IMR-90 (cell line): Measurements from ENCODE around the gene SLC2A3.
"Not testable (repeated sequence)": the region's sequence is repeated elsewhere in the genome, so short reads cannot be mapped to it uniquely, and the experiment has no call there.

Experiments
- BHLHE40 ChIP-seq: fragments of 150-350 bp; IDR thresholded peaks from 2 replicates; pipeline ENCODE4 v1.6.1; 2016; ENCODE audit warnings: mild to moderate bottlenecking, low read depth, low read length
- CEBPB ChIP-seq: IDR thresholded peaks from 2 replicates; pipeline ENCODE4 v1.6.1; 2012; ENCODE audit warnings: low read depth, low read length, improper control_type of control experiment
- MAZ ChIP-seq: IDR thresholded peaks from 2 replicates; pipeline ENCODE4 v1.6.1; 2012; ENCODE audit warnings: low read depth, mild to moderate bottlenecking, low read length, improper control_type of control experiment, moderate library complexity, borderline replicate concordance
- POLR2A ChIP-seq: IDR thresholded peaks from 2 replicates; pipeline ENCODE4 v1.6.1; 2012; ENCODE audit warnings: mild to moderate bottlenecking, low read depth, low read length
- RAD21 ChIP-seq: IDR thresholded peaks from 2 replicates; pipeline ENCODE4 v1.6.1; 2012; ENCODE audit warnings: low read length, improper control_type of control experiment
- RCOR1 ChIP-seq: IDR thresholded peaks from 2 replicates; pipeline ENCODE4 v1.6.1; 2012; ENCODE audit warnings: mild to moderate bottlenecking, low read length, improper control_type of control experiment; ENCODE audit not compliant: insufficient replicate concordance
- RFX5 ChIP-seq: IDR thresholded peaks from 2 replicates; pipeline ENCODE4 v1.8.0; 2012; ENCODE audit warnings: low read depth, mild to moderate bottlenecking, low read length, moderate library complexity
- TF ChIP-seq, protein P1 (sequence below): conservative IDR thresholded peaks from 2 replicates; pipeline ENCODE4 v1.5.1; 2012; ENCODE audit warnings: mild to moderate bottlenecking, low read depth, low read length, improper control_type of control experiment
- TF ChIP-seq, protein P2 (sequence below): fragments of 150-350 bp; IDR thresholded peaks from 2 replicates; pipeline ENCODE4 v1.6.1; 2017; ENCODE audit warnings: mild to moderate bottlenecking, antibody characterized with exemption, low read length, low read depth
- TF ChIP-seq, protein P3 (sequence below): fragments of 150-350 bp; IDR thresholded peaks from 2 replicates; pipeline ENCODE4 v1.6.1; 2016; ENCODE audit warnings: low read depth, mild to moderate bottlenecking, low read length, moderate library complexity, borderline replicate concordance

DNA sequence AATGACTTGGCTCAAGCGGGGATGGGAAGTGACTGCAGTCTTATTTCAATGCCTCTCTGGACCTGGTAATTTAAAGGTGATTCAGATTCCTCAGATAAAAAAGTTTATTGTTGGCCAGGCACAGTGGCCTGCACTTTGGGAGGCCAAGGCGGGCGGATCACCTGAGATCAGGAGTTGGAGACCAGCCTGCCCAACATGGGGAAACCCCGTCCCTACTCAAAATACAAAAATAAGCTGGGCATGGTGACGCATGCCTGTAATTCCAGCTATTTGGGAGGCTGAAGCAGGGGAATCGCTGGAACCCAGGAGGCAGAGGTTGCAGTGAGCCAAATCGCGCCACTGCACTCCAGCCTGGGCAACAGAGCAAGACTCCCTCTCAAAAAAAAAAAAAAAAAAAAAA lies 8.8 kb upstream of the SLC2A3 start:
- TF ChIP-seq, protein P1, sequence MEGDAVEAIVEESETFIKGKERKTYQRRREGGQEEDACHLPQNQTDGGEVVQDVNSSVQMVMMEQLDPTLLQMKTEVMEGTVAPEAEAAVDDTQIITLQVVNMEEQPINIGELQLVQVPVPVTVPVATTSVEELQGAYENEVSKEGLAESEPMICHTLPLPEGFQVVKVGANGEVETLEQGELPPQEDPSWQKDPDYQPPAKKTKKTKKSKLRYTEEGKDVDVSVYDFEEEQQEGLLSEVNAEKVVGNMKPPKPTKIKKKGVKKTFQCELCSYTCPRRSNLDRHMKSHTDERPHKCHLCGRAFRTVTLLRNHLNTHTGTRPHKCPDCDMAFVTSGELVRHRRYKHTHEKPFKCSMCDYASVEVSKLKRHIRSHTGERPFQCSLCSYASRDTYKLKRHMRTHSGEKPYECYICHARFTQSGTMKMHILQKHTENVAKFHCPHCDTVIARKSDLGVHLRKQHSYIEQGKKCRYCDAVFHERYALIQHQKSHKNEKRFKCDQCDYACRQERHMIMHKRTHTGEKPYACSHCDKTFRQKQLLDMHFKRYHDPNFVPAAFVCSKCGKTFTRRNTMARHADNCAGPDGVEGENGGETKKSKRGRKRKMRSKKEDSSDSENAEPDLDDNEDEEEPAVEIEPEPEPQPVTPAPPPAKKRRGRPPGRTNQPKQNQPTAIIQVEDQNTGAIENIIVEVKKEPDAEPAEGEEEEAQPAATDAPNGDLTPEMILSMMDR, result not testable (repeated sequence)
- TF ChIP-seq, protein P2, sequence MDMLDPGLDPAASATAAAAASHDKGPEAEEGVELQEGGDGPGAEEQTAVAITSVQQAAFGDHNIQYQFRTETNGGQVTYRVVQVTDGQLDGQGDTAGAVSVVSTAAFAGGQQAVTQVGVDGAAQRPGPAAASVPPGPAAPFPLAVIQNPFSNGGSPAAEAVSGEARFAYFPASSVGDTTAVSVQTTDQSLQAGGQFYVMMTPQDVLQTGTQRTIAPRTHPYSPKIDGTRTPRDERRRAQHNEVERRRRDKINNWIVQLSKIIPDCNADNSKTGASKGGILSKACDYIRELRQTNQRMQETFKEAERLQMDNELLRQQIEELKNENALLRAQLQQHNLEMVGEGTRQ, result not testable (repeated sequence)
- TF ChIP-seq POLR2A, BHLHE40, RAD21, RFX5, MAZ, CEBPB, RCOR1: not testable (repeated sequence)
- TF ChIP-seq, protein P3, sequence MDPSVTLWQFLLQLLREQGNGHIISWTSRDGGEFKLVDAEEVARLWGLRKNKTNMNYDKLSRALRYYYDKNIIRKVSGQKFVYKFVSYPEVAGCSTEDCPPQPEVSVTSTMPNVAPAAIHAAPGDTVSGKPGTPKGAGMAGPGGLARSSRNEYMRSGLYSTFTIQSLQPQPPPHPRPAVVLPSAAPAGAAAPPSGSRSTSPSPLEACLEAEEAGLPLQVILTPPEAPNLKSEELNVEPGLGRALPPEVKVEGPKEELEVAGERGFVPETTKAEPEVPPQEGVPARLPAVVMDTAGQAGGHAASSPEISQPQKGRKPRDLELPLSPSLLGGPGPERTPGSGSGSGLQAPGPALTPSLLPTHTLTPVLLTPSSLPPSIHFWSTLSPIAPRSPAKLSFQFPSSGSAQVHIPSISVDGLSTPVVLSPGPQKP, result not testable (repeated sequence)
